Epithelial cell of prostate (primary cell): ENCODE measurements around the gene FBXO42.
A peak's percentile ranks its signal among the peaks of the same experiment; 100 is the strongest.

Experiments used
- DNase-seq: peaks from one replicate; pipeline ENCODE4 v3.0.0-alpha.2; 2011; ENCODE audit warnings: low read depth, low spot score
- H3K27ac ChIP-seq: fragments of 450-650 bp; 2 replicates; pipeline ENCODE4 v1.5.1; 2017; ENCODE audit warnings: mild to moderate bottlenecking

The FBXO42 gene

GRCh38 chr1:16209132-16209846, 143.0 kb downstream of the FBXO42 start:
- no peak for DNase-seq
- no peak overlapping the region for H3K27ac ChIP-seq

GRCh38 chr1:16208270-16208987, 143.9 kb downstream of the FBXO42 start:
- DNase-seq: no peak
- H3K27ac ChIP-seq: no peak overlapping the region

- H3K27ac ChIP-seq: peak overlapping the region; percentile 69
- DNase-seq: no peak
Observed at GRCh38 chr1:16207318-16208269, 144.7 kb downstream of the FBXO42 start.

- peak overlapping the region; percentile 69 for H3K27ac ChIP-seq
- peak; percentile 75 for DNase-seq
Observed at GRCh38 chr1:16206547-16207317, 145.5 kb downstream of the FBXO42 start.

DNA sequence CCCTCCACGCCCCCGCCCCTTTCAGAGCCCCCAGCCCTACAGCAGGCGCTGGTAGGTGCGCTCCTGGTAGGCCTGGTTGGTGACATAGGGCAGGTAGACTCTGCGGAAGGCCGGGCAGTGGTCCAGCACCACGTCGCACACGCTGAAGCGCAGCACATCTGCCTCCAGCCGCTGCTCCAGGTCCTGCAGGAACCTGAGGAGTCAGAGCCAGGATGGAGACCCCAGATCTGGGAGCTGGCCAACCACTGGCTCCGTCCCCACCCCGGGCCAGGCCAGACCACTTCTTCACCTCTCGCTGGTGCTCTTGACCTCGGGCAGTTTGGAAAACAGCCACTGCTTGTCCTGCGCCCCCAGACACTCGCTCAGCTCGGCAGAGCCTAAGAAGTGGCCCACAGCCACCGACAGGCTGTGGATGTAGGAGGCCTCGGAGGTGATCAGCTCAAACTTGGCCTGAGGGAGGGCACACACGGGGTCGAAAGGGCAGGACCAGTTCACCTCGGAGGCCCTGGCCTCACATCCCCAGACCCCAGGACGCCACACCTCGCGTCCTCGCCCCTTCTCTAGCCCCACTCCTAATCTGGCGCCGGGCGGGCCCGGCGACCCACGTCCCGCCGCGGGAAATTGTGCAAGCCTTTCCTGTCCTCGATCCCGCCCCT, 146.3 kb downstream of the FBXO42 start:
- H3K27ac ChIP-seq: peak overlapping the region; percentile 69
- DNase-seq: no peak

DNA sequence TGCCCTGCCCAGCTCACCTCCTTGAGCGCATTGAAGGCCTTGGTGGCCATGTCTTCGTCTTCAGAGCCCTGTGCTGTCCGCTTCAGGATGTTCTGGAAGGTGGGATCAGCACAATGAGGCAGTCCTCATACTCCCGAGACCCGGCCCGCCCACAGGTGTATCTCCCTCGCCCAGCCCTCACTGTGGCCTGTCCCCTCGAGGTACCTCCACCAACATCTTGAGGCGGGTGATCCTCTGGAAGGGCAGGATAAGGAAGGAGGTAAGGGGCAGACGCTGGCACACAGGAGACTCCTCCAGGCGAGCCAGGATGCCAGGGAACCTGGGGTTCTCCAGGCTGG, 147.0 kb downstream of the FBXO42 start:
- H3K27ac ChIP-seq: no peak overlapping the region
- no peak for DNase-seq

- no peak overlapping the region for H3K27ac ChIP-seq
- no peak for DNase-seq
Observed at GRCh38 chr1:16204634-16205333, 147.5 kb downstream of the FBXO42 start.

GRCh38 chr1:16204216-16204615, 148.1 kb downstream of the FBXO42 start:
- DNase-seq: no peak
- H3K27ac ChIP-seq: no peak overlapping the region

GRCh38 chr1:16203550-16203949, 148.7 kb downstream of the FBXO42 start:
- H3K27ac ChIP-seq: no peak overlapping the region
- DNase-seq: no peak

DNA sequence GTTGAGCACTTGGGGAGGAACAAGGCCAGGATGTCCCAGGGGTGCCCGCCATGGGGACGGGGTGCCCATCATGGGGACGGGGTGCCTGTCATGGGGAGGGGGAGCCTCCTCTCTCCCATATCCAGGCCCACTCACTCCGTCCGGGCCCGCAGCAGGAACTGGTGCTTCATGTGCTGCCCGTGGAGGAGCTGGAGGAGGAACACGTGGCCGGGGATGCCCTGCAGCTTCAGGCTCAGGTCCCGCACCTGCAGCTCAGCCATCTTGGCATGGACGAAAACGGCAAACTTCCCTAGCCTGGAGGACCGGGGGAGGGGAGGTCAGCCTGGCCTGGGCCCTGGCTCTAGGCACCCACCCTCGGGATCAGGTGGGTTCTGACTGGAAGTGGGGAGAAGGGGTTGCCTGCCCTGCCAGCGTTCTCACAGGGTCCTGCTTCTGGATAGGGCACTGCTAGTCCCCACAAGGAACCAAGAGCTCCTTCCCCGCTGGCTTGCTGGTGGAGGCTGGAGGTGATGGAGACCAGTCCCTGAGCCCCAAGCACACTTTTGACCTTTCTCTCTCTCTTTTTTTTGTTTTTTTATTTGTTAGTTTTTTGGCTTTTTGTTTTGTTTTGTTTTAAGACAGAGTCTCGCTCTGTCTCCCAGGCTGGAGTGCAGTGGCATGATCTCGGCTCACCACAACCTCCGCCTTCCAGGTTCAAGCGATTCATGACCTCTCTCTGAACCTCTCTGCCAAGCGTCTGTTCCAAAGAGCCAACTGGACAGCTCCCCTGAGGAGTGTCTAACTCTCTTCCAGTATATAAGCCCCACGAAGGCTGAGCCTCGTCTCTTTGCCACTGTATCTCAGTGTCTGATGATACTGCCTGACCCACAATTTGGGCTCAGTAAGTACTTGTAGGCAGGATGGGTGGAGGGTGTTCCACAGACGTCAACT, 149.7 kb downstream of the FBXO42 start:
- no peak overlapping the region for H3K27ac ChIP-seq
- no peak for DNase-seq

DNA sequence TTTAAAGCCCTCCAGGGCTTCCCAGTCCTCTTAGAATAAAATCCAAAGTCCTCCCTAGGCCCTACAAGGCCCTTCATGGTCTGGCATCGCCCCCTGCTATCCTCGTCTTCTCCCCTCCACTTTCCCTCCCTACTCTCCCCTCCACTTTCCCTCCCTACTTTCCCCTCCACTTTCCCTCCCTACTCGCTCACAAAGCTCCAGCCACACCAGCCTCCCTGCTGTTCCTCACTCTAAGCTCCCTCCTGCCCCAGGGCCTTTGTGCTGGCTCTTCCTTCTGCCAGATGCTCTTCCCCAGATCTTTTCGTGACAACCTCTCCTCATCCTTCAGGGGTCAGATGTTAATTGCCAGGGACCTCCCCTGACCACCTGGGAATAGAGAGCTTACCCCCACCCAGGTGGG, 152.6 kb downstream of the FBXO42 start:
- no peak for DNase-seq
- no peak overlapping the region for H3K27ac ChIP-seq

- DNase-seq: no peak
- H3K27ac ChIP-seq: no peak overlapping the region
Observed at GRCh38 chr1:16199157-16199501, 153.2 kb downstream of the FBXO42 start.

GRCh38 chr1:16198444-16199156, 153.7 kb downstream of the FBXO42 start:
- H3K27ac ChIP-seq: no peak overlapping the region
- DNase-seq: no peak

GRCh38 chr1:16196874-16197273, 155.4 kb downstream of the FBXO42 start:
- no peak for DNase-seq
- H3K27ac ChIP-seq: no peak overlapping the region
